Natural killer cell (primary cell): ENCODE data around the gene MAVS. TPM values are rescaled to one million over a fixed set of nuclear protein-coding genes. Genes with fewer than 3 reads are reported as not detected.

Experiments
- ATAC-seq, 3 donors: fragments of 150-1000 bp in 2 of 3; fragments of 200-7000 bp in 1 of 3; cut with Tn5 transposase; 1 replicate in 1 of 3; 2 replicates in 2 of 3; pipeline ENCODE4 v1.10.0; 2021; ENCODE audit warnings: mild to moderate bottlenecking in 2 of 3, moderate library complexity in 2 of 3
- DNase-seq, 2 donors: peaks; one replicate each; pipeline versions ENCODE4 v3.0.0 to v3.0.0-alpha.2; 2013 to 2021; ENCODE audit warnings: mixed read lengths in 1 of 2
- H3K27ac ChIP-seq: one replicate; pipeline ENCODE4 v1.5.1; 2013; ENCODE audit warnings: mild to moderate bottlenecking, low read length
- H3K27me3 ChIP-seq: one replicate; pipeline ENCODE4 v1.6.1; 2013; ENCODE audit warnings: low read length; ENCODE audit not compliant: control insufficient read depth, insufficient read depth
- H3K36me3 ChIP-seq: one replicate; pipeline ENCODE4 v1.6.1; 2013; ENCODE audit warnings: low read length; ENCODE audit not compliant: control insufficient read depth, insufficient read depth
- H3K4me1 ChIP-seq: one replicate; pipeline ENCODE4 v1.6.1; 2013; ENCODE audit warnings: low read length; ENCODE audit not compliant: control insufficient read depth, insufficient read depth
- H3K4me3 ChIP-seq: one replicate; pipeline ENCODE4 v1.5.1; 2013; ENCODE audit warnings: low read length
- H3K9me3 ChIP-seq: one replicate; pipeline ENCODE4 v1.6.1; 2013; ENCODE audit warnings: low read length; ENCODE audit not compliant: control insufficient read depth, insufficient read depth
- H3K27ac Mint-ChIP-seq, 2 donors: one replicate each; pipeline ENCODE4 v1.8.0; 2022; ENCODE audit warnings: mild to moderate bottlenecking in 2 of 2, mixed read lengths in 2 of 2, moderate library complexity in 1 of 2
- H3K27me3 Mint-ChIP-seq, 2 donors: one replicate each; pipeline ENCODE4 v1.8.0; 2022; ENCODE audit warnings: low read depth in 2 of 2, mixed read lengths in 2 of 2
- H3K36me3 Mint-ChIP-seq: one replicate; pipeline ENCODE4 v1.8.0; 2022; ENCODE audit warnings: mixed read lengths
- H3K4me1 Mint-ChIP-seq, 2 donors: one replicate each; pipeline ENCODE4 v1.8.0; 2022; ENCODE audit warnings: mixed read lengths in 2 of 2
- H3K4me3 Mint-ChIP-seq: one replicate; pipeline ENCODE4 v1.8.0; 2022; ENCODE audit warnings: mild to moderate bottlenecking, moderate library complexity, mixed read lengths
- H3K9me3 Mint-ChIP-seq, 2 donors: one replicate each; pipeline ENCODE4 v1.8.0; 2022; ENCODE audit warnings: mixed read lengths in 2 of 2
- CTCF ChIP-seq: fragments of 200-600 bp; IDR thresholded peaks from one replicate; pipeline ENCODE4 v1.8.0; 2022; ENCODE audit warnings: antibody characterized with exemption
- WGBS: methylation state at CpG from one replicate; pipeline ENCODE4 v1.1.7; 2013; ENCODE audit warnings: missing lambda C conversion rate; ENCODE audit not compliant: insufficient coverage; 5-methylcytosine and 5-hydroxymethylcytosine counted together
- intact Hi-C: fragments of 100-400 bp; cut with micrococcal nuclease; formaldehyde crosslinking; loops from one replicate; pipeline ENCODE4 v1.14.2; 2022
- total RNA-seq, 4 donors: library from RNA; stranded (reverse); fragments of 120-200 nt in 1 of 4; gene quantifications; one replicate each; pipeline versions ENCODE4 v1.2.3 to v1.2.4, GENCODE V29; 2013 to 2022

The MAVS gene
- total RNA-seq, 3 donors from 2014 or later (not counting 1 experiment from before 2014, with no cell fraction given), result 23.1 to 30.8 (median 26.4) TPM

GRCh38 chr20:3908667-3909066 lies 62.0 kb downstream of the MAVS start:
- Histone ChIP-seq H3K27me3 (no peaks in the 10 kb centered on the region), H3K4me1 (peaks cover 23% of the 10 kb centered on the region), H3K36me3 (peaks cover 47% of the 10 kb centered on the region), H3K4me3 (no peak overlapping the region), H3K9me3 (no peaks in the 10 kb centered on the region), H3K27ac (no peak overlapping the region)
- no peaks in the 10 kb centered on the region for H3K36me3 Mint-ChIP-seq
- H3K4me3 Mint-ChIP-seq, result no peak overlapping the region
- peak overlapping the region in 1 of 2 donors; percentile 44 for H3K27ac Mint-ChIP-seq
- no peaks in the 10 kb centered on the region for H3K27me3 Mint-ChIP-seq
- ATAC-seq (no peak), DNase-seq (no peak)
- no peaks in the 10 kb centered on the region for H3K9me3 Mint-ChIP-seq
- TF ChIP-seq CTCF, result no peak
- WGBS, result 88% methylated on average over 4 of the region's 4 CpGs
- H3K4me1 Mint-ChIP-seq, result peaks cover 34 to 47% of the 10 kb centered on the region in 2 donors
- intact Hi-C loops, result no loop called here

DNA sequence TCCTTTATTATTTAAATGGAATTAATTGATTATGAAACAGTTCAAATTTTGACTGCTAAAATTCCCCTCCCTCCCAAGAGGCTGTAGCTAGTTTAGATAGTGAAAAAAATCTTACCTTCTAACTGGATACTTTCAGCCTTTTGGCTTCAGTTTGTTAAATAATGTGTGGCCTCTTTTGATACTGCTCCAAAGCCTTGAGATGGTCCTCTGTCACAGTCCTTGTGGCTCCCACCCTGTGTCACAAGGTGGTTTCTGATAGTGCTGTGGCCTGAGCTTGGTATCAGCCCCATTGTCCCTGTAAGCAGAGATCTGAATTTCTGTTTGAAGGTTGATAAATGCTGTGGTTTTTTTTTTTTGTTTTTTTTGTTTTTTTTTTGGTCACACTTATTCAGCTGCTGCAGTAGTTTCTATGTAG lies 63.3 kb downstream of the MAVS start:
- H3K4me1 Mint-ChIP-seq, result peaks cover 28 to 44% of the 10 kb centered on the region in 2 donors
- Histone ChIP-seq H3K4me3 (no peak overlapping the region), H3K36me3 (peaks cover 57% of the 10 kb centered on the region), H3K27ac (no peak overlapping the region), H3K27me3 (no peaks in the 10 kb centered on the region), H3K9me3 (no peaks in the 10 kb centered on the region), H3K4me1 (peaks cover 19% of the 10 kb centered on the region)
- no peak overlapping the region for H3K4me3 Mint-ChIP-seq
- peak overlapping the region; percentile 44 to 56 for H3K27ac Mint-ChIP-seq
- intact Hi-C loops, result no loop called here
- DNase-seq (no peak), ATAC-seq (peak in 1 of 3 donors; percentile 14)
- no peaks in the 10 kb centered on the region for H3K27me3 Mint-ChIP-seq
- no peaks in the 10 kb centered on the region for H3K9me3 Mint-ChIP-seq
- TF ChIP-seq CTCF, result no peak
- no peaks in the 10 kb centered on the region for H3K36me3 Mint-ChIP-seq

DNA sequence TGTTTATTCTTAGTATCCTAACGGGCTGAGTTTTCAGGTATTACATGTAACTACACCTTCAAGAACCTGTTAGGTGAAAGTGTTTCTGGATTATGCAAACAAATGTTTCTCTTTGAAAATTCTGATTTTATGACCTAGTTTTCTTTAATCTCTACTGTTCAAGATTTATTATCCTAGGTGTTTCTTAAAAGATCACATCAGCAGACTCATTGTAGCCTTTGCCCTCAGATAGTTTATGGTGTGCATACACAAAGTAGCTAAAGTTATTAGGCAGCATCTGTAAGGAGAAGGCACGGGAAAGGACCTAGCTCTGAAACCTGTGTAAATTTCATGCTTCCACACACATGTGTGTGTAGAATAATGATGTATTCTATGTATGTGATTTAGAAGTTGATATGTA lies 64.2 kb downstream of the MAVS start:
- peaks cover 16% of the 10 kb centered on the region for H3K4me1 ChIP-seq
- no peaks in the 10 kb centered on the region for H3K27me3 Mint-ChIP-seq
- peaks cover 61% of the 10 kb centered on the region for H3K36me3 ChIP-seq
- 100% methylated on average over 1 of the region's 2 CpGs for WGBS
- no peak overlapping the region for H3K4me3 Mint-ChIP-seq
- DNase-seq (no peak), ATAC-seq (no peak)
- no peak overlapping the region for H3K4me3 ChIP-seq
- no peak for TF ChIP-seq CTCF
- H3K27me3 ChIP-seq, result no peaks in the 10 kb centered on the region
- H3K36me3 Mint-ChIP-seq, result no peaks in the 10 kb centered on the region
- peaks cover 32 to 46% of the 10 kb centered on the region in 2 donors for H3K4me1 Mint-ChIP-seq
- no peaks in the 10 kb centered on the region for H3K9me3 ChIP-seq
- no peaks in the 10 kb centered on the region for H3K9me3 Mint-ChIP-seq
- intact Hi-C loops, result no loop called here
- H3K27ac ChIP-seq, result no peak overlapping the region
- peak overlapping the region in 1 of 2 donors; percentile 7 for H3K27ac Mint-ChIP-seq

GRCh38 chr20:3911956-3912355 lies 65.3 kb downstream of the MAVS start:
- intact Hi-C loops, result no loop called here
- Histone ChIP-seq H3K9me3 (no peaks in the 10 kb centered on the region), H3K27ac (no peak overlapping the region), H3K27me3 (no peaks in the 10 kb centered on the region), H3K4me3 (no peak overlapping the region), H3K4me1 (peaks cover 8% of the 10 kb centered on the region), H3K36me3 (peaks cover 71% of the 10 kb centered on the region)
- no peak for ATAC-seq
- Mint-ChIP-seq H3K4me1 (peaks cover 41 to 49% of the 10 kb centered on the region in 2 donors), H3K27ac (peak overlapping the region; percentile 7 to 37), H3K4me3 (no peak overlapping the region), H3K27me3 (no peaks in the 10 kb centered on the region), H3K9me3 (no peaks in the 10 kb centered on the region), H3K36me3 (no peaks in the 10 kb centered on the region)
- 85% methylated on average over 2 of the region's 2 CpGs for WGBS
- DNase-seq, result no peak
- no peak for TF ChIP-seq CTCF
